UCSD-AML1 (cell line): ENCODE measurements around the gene ZNF407.

ENCODE experiments used
- DNase-seq: peaks from one replicate; lab custom pipeline; 2025; ENCODE audit not compliant: unreplicated experiment; lab: John Stamatoyannopoulos, UW

The ZNF407 gene

GRCh38 chr18:74819433-74820059 lies 221.9 kb downstream of the ZNF407 start:
- no peak for DNase-seq

DNA sequence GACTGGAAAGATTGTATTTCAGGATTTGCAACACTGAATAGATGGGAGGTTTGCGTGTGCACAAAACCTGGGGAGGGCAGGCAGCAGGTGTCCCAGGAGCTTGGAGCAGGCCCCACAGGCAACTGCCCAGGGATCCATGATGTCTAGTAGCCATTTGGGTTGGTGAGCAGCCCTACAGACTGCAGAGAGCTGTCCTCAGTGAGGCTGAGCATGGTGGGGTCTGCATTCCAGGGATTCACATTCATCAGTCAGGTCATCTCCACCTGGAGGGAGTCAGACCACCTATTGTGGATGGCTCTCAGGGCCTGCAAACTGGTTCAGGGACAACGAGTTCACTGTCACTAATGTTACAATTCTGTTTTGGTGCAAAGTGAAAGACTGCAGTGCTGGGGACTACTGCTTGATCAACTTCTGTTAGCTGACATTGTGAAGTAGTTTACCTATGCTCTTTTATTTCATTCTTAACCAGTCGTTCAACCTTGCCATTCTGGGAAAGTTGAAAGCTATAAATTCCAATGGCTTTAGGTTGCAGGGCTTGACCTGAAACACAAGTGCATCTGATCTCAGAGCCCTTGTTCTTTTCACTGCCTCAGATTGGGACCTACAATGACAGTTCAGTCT lies 222.6 kb downstream of the ZNF407 start:
- DNase-seq: no peak

DNA sequence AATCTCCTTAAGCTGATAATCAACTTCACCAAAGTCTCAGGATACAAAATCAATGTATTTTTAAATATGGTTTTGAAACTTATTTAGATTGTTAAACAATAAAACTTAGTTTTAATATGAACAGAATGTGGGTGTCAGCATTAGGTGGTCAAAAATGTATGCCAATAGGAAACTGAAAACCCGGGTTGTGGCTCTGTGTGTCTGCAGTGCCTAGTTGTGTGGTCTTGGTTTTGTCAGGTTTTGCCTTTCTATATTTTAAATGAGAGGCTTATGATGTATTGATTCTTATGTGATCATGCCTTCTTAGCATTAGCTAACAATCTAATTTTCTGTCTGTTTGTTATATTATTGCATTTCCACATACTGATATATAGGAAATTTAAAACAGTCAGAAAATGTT lies 227.8 kb downstream of the ZNF407 start:
- DNase-seq: no peak

GRCh38 chr18:74826572-74826971 lies 228.9 kb downstream of the ZNF407 start:
- no peak for DNase-seq

GRCh38 chr18:74828200-74828599 lies 230.5 kb downstream of the ZNF407 start:
- DNase-seq: no peak

DNA sequence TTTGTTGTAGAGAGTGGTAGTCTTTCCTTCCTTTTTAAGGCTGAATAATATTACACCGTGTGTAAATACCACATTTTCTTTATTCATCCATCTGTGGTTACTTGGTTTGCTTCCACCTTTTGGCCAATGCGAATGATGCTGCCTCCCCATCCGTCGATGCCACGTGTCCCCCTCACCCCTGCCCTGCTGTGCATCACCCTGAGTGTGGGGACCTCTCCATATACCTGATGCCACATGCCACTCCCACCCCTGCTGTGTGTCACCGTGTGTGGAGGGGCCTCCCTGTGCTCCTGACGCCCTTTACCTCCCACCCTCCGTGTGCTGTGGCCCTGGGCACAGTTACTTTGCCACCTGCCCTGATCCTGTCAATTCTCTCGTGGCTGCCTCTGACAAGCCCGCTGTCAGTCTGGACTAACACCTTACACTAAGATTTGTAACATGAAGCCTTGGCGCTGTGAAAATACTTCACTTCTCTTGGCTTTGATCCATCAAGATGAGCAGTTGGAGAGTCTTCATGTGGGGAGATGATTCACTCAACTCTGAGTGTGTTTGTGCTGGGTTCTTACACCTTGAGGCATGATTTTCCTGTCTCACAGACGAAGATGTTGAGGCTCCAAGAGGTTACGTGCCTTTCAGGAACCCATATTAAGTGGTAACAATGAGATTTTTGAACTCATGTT lies 234.0 kb downstream of the ZNF407 start:
- DNase-seq: no peak

- DNase-seq: no peak
Observed at GRCh38 chr18:74832381-74832780, 234.7 kb downstream of the ZNF407 start.

DNA sequence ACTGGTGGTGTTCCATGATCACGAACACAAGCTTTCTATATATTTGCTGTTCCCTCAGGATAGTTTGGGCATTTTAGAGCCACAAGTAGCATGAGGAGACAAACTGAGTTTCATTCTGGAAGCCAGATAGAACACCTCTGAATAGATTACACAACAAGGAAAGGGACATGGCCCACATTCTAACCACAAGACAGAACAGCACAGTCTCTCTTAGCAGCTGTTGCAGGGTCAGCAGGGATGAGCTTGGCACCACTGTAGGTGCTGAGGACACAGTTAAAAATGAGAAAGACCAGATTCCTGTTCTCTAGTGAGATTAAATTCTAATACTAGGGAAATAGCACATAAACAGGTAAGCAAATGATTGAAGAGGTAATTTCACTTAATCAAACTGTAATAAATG lies 235.3 kb downstream of the ZNF407 start:
- no peak for DNase-seq

GRCh38 chr18:74834424-74835309 lies 237.0 kb downstream of the ZNF407 start:
- no peak for DNase-seq

DNA sequence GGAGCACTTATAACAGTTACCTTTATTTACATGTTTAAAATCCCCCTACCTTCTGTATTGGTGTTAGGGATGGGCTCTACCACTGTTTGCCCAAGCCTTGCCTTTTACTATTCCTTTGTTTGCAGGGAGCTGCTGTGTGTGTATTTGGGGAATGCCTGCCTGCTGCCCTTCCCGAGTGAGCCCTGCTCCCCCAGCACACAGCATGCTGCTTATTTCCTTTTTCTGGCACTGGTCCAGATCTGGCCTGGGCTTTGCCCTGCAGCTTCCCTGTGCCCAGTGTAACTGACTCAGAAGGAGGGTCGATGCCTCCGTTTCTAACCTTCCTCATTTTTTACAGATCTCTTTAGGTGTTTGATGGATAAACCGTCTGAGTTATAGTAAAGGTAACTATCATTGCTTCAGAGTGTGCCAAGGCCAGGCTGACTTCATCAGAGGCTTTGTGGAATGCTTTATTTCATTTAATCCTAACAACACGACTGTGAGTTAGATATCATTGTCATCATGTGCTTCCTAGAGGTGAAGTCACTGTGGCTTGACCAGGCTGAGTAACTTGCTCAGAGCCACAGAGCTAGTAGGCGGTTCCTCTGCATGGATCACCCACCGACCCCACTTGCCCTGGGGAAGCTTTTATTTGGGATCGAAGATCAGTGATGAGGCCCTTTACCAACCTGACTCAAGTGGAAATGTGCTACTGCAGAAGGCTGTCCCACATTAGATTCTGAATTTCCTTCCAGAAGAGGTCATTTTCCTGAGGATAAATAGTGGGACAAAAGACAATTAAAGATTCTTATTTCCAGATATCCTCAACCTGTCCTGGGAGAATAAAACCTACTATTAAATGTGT lies 238.8 kb downstream of the ZNF407 start:
- DNase-seq: no peak

DNA sequence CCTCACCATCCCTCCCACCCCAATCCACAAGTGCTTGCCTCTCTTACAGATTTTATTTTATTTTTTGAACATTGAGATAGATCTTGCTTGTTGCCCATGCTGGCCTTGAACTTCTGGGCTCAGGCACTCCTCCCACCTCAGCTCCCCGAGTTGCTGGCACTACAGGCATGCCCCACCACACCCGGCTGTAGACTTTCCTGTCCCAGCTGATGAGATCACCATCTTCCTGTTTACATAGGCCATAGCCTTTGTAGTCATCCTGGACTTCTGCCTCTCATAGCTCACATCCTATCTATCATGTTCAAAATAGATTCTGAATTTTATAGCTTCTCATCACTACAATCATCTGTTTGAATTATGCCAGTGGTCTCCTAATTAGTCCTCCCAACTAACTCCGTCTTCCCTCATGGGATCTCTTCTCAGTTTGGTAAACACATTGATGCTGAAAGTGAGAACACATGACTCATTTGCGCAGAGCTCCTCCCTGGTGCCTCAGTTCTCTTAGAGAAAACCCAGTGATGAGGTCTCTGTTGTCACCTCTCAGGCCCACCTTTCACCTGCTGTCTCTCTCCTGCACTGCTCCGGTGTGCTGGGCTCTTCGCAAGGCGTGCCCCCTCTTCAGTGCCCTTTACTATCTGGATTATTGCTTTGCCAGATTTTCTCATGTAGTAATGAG lies 243.0 kb downstream of the ZNF407 start:
- no peak for DNase-seq

- DNase-seq: no peak
Observed at GRCh38 chr18:74841248-74841647, 243.6 kb downstream of the ZNF407 start.

- DNase-seq: no peak
Observed at GRCh38 chr18:74849301-74849700, 251.6 kb downstream of the ZNF407 start.

- no peak for DNase-seq
Observed at GRCh38 chr18:74856434-74856833, 258.8 kb downstream of the ZNF407 start.

DNA sequence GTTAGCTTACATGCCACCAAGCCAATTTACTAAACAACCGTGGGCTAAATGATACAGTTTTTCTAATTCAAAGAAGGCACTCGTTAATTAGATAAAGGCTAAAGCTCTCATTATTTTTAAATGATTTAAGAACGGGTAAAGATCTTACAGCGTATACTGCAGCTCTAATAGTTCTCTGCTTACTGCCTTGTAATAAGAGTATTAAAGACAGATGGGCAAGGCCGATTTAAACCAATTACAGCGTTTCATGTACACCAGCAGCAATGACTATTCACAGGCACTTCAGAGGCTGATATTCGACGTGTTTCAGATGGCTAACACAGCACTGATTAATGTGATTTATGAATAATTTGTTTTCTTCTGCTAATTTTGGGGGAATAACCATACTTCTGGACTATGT lies 259.3 kb downstream of the ZNF407 start:
- no peak for DNase-seq

DNA sequence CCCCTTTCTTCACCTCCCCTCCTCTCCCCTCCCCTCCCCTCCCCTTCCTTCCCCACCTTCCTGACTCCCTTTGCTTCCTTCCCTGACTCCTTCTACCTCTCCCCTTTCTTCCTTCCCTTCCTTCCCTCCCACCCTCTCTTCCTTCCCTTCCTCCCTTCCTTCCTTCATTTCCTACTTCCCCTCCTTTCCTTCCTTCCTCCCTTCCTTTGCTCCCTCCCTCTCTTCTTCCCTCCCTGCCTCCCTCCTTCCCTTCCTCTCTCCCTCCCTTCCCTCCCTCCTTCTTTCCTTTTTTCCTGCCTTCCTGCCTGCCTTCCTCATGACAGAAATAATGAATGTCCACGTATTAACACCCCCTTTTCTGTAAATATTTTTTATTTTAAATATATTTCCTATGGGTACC lies 260.2 kb downstream of the ZNF407 start:
- no peak for DNase-seq

- no peak for DNase-seq
Observed at GRCh38 chr18:74861154-74861553, 263.5 kb downstream of the ZNF407 start.

DNA sequence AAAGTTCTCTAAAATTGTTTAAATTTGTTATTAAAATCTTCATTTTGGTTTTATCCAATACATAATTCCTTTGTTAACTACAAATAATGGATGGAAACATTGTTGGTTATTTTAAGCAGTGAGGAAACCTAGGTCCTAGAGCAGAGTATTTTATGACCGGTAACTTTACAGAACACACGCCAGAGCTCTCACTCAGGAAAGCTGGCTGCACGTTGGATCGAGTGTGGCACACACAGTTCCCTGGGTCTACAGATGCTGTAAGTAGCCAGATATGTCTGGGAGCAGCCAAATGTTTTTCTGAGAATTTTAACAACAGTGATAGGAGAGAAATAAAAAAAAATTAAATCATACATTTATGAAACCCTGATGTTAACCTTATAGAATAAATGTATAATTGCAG lies 264.4 kb downstream of the ZNF407 start:
- DNase-seq: no peak

GRCh38 chr18:74866577-74866976 lies 268.9 kb downstream of the ZNF407 start:
- no peak for DNase-seq

- no peak for DNase-seq
Observed at GRCh38 chr18:74868461-74868860, 270.8 kb downstream of the ZNF407 start.
